Loucy (cell line): ENCODE results near the gene STX10.
A peak's percentile ranks its signal among the peaks of the same experiment; 100 is the strongest.

ENCODE experiments used
- H2AFZ ChIP-seq: fragments of 200-600 bp; sonication (generic); 2 replicates; pipeline ENCODE4 v1.6.0; 2016; ENCODE audit warnings: antibody characterized with exemption, mild to moderate bottlenecking, low read length, moderate library complexity
- H3F3A ChIP-seq: fragments of 200-600 bp; 2 replicates; pipeline ENCODE4 v1.6.0; 2016; ENCODE audit warnings: antibody characterized with exemption, low read depth, mild to moderate bottlenecking
- H3K27me3 ChIP-seq: fragments of 200-600 bp; sonication (generic); 2 replicates; pipeline ENCODE4 v1.6.1; 2014; ENCODE audit warnings: low read length, mild to moderate bottlenecking; ENCODE audit not compliant: insufficient read depth, poor library complexity, severe bottlenecking
- H3K36me3 ChIP-seq: fragments of 200-600 bp; sonication (generic); 2 replicates; pipeline ENCODE4 v1.6.1; 2016; ENCODE audit warnings: low read length; ENCODE audit not compliant: insufficient read depth
- H3K4me1 ChIP-seq: fragments of 200-600 bp; sonication (generic); 2 replicates; pipeline ENCODE4 v1.5.1; 2014; ENCODE audit warnings: low read length, mild to moderate bottlenecking; ENCODE audit not compliant: insufficient read depth, poor library complexity, severe bottlenecking
- H3K4me2 ChIP-seq: fragments of 200-600 bp; sonication (generic); 2 replicates; pipeline ENCODE4 v1.6.0; 2014; ENCODE audit warnings: antibody characterized with exemption, low read length, low read depth, mild to moderate bottlenecking; ENCODE audit not compliant: poor library complexity, severe bottlenecking
- H3K4me3 ChIP-seq: fragments of 200-600 bp; sonication (generic); 2 replicates; pipeline ENCODE4 v1.5.1; 2014; ENCODE audit warnings: low read length, mild to moderate bottlenecking, mixed read lengths; ENCODE audit not compliant: poor library complexity, severe bottlenecking
- H3K79me2 ChIP-seq: fragments of 200-600 bp; sonication (generic); 2 replicates; pipeline ENCODE4 v1.6.1; 2014; ENCODE audit warnings: low read length; ENCODE audit not compliant: insufficient read depth
- H3K9ac ChIP-seq: fragments of 200-600 bp; sonication (generic); 2 replicates; pipeline ENCODE4 v1.6.0; 2014; ENCODE audit warnings: mild to moderate bottlenecking, low read depth, low read length, moderate library complexity; ENCODE audit not compliant: poor library complexity, severe bottlenecking
- H3K9me2 ChIP-seq: fragments of 200-600 bp; sonication (generic); replicated peaks from 2 replicates; pipeline ENCODE4 v1.6.1; 2016; ENCODE audit warnings: low read depth, low read length, mixed read lengths
- H3K9me3 ChIP-seq: fragments of 200-600 bp; sonication (generic); 2 replicates; pipeline ENCODE4 v1.6.1; 2014; ENCODE audit warnings: mild to moderate bottlenecking, antibody characterized with exemption, low read length, low read depth; ENCODE audit not compliant: insufficient read depth
- H4K20me1 ChIP-seq: fragments of 200-600 bp; sonication (generic); 2 replicates; pipeline ENCODE4 v1.6.0; 2014; ENCODE audit warnings: antibody characterized with exemption, low read length, mild to moderate bottlenecking; ENCODE audit not compliant: insufficient read depth, poor library complexity, severe bottlenecking
- CTCF ChIP-seq: fragments of 200-600 bp; sonication (generic); conservative IDR thresholded peaks from 2 replicates; pipeline ENCODE4 v1.5.1; 2014; ENCODE audit warnings: mild to moderate bottlenecking, antibody characterized with exemption, low read length
- EZH2phosphoT487 ChIP-seq: fragments of 200-600 bp; IDR thresholded peaks from 2 replicates; pipeline ENCODE4 v1.6.1; 2018; ENCODE audit warnings: antibody characterized with exemption, mild to moderate bottlenecking, moderate library complexity, borderline replicate concordance

STX10 gene

DNA sequence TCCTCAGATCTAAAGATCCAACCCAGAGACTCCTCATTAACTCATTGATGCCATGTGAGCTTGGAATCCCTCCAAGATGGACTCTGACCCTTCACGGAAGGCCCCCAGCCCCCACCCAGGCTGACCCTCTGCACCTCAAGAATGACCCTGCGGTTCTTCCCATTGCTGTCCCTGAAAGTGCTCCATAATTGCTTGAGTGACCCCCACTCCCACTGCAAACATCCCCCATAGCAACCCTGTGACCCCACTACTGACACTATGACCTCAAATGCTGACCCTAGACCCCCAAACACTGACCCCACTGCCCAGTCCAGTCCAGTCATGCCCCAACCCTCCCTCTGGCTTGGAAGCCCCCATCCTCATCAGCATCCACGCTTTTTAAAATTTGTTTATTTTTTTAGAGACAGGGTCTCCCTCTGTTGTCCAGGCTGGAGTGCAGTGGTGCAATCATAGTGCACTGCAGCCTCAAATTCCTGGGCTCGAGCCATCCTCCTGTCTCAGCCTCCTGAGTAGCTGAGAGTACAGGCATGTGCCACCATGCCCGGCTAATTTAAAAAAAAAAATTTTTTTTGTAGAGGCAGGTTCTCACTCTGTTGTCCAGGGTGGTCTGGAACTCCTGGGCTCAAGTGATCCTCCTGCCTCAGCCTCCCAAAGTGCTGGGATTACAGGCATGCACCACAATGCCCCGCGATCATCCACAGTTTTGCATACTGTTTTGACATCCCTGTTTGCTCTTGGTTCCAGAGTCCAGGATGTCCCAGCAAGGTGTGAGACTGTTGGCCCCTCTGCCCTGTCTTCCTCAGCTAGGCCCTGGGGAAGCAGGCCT, 48.4 kb downstream of the STX10 start:
- Histone ChIP-seq H3K36me3 (peaks cover 30% of the 10 kb centered on the region), H2AFZ (no peak overlapping the region), H3K9me3 (no peaks in the 10 kb centered on the region), H3K9ac (peak overlapping the region; percentile 100), H3K4me3 (peak overlapping the region; percentile 94), H3K79me2 (peaks cover 82% of the 10 kb centered on the region), H3K27me3 (peaks cover 38% of the 10 kb centered on the region), H4K20me1 (peaks cover 51% of the 10 kb centered on the region), H3K4me1 (peaks cover 20% of the 10 kb centered on the region), H3K4me2 (peak overlapping the region; percentile 93), H3F3A (peaks cover 32% of the 10 kb centered on the region), H3K9me2 (no peaks in the 10 kb centered on the region)
- no peak for TF ChIP-seq EZH2phosphoT487
- peak; percentile 30; the same call in 1 of the 2 replicates for TF ChIP-seq CTCF

DNA sequence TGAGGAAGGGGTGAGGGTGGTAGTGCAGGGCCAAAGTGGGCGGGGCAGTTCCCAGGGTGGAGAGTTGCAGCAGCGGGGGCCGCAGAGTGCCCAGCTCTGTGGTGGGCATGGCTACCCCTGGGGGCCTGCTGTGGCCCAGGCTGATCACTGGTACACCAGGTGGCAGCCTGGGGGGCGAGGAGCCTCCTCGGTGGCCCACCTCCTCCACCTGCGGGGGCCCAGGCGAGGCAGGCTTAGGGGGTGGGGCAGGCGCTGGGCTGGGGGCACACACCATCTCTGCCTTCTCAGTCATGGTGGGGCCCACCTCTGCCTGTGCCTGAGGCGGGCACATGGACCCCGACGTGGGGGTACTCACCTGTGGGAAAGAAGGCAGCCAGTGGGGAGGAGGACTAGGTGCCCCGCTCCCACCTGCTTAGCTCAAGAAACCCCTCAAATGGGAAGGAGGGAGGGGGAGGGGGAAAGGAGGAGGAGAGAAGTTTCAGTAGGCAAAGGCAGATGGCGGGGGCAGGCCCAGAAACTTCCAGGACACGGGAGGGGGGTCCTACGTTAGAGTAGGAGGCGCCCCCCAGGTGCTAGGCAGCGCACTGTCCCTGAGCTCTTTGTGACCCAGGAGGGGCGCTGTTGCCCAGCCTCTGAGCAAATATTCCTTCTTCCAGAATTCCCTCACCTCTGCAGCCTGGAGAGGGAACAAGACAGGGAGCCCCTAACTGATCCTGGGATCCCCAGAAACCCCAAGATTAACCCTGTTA, 49.2 kb downstream of the STX10 start:
- H3K9me3 ChIP-seq, result no peaks in the 10 kb centered on the region
- peaks cover 84% of the 10 kb centered on the region for H3K79me2 ChIP-seq
- H3K4me1 ChIP-seq, result peaks cover 23% of the 10 kb centered on the region
- H3K4me2 ChIP-seq, result peak overlapping the region; percentile 93
- H4K20me1 ChIP-seq, result peaks cover 59% of the 10 kb centered on the region
- TF ChIP-seq EZH2phosphoT487, result no peak
- TF ChIP-seq CTCF, result peak; percentile 84
- peak overlapping the region; percentile 94 for H3K4me3 ChIP-seq
- peak overlapping the region; percentile 100 for H3K9ac ChIP-seq
- no peaks in the 10 kb centered on the region for H3K9me2 ChIP-seq
- H3K27me3 ChIP-seq, result peaks cover 39% of the 10 kb centered on the region
- peaks cover 31% of the 10 kb centered on the region for H3F3A ChIP-seq
- no peak overlapping the region for H2AFZ ChIP-seq
- H3K36me3 ChIP-seq, result peaks cover 30% of the 10 kb centered on the region

GRCh38 chr19:13100031-13100588, 50.1 kb downstream of the STX10 start:
- peaks cover 30% of the 10 kb centered on the region for H3K36me3 ChIP-seq
- no peaks in the 10 kb centered on the region for H3K9me3 ChIP-seq
- peaks cover 34% of the 10 kb centered on the region for H3F3A ChIP-seq
- peaks cover 39% of the 10 kb centered on the region for H3K27me3 ChIP-seq
- H3K4me2 ChIP-seq, result peak overlapping the region; percentile 93
- peak overlapping the region; percentile 100 for H3K9ac ChIP-seq
- peaks cover 63% of the 10 kb centered on the region for H4K20me1 ChIP-seq
- H3K9me2 ChIP-seq, result no peaks in the 10 kb centered on the region
- H3K4me3 ChIP-seq, result peak overlapping the region; percentile 94
- peaks cover 23% of the 10 kb centered on the region for H3K4me1 ChIP-seq
- no peak overlapping the region for H2AFZ ChIP-seq
- H3K79me2 ChIP-seq, result peaks cover 80% of the 10 kb centered on the region
- TF ChIP-seq CTCF (no peak), EZH2phosphoT487 (no peak)
